Activated CD4-positive, alpha-beta T cell treated with anti-CD3 and anti-CD28 coated beads for 4 hours (primary cell): ENCODE data around the gene KCTD10.
"Not testable (repeated sequence)": the region's sequence is repeated elsewhere in the genome, so short reads cannot be mapped to it uniquely, and the experiment has no call there.

Source experiments
- DNase-seq, 2 donors: peaks; one replicate each; pipeline ENCODE4 v3.0.0-alpha.2; 2020

KCTD10 gene

GRCh38 chr12:109445191-109445609 lies 31.9 kb downstream of the KCTD10 start:
- no peak for DNase-seq

- no peak for DNase-seq
Observed at GRCh38 chr12:109444259-109444658, 32.8 kb downstream of the KCTD10 start.

GRCh38 chr12:109443794-109444193 lies 33.3 kb downstream of the KCTD10 start:
- DNase-seq: no peak

- no peak for DNase-seq
Observed at GRCh38 chr12:109440851-109441490, 36.1 kb downstream of the KCTD10 start.

GRCh38 chr12:109439951-109440350 lies 37.1 kb downstream of the KCTD10 start:
- DNase-seq: not testable (repeated sequence)

GRCh38 chr12:109439181-109439580 lies 37.9 kb downstream of the KCTD10 start:
- DNase-seq: no peak

- DNase-seq: no peak
Observed at GRCh38 chr12:109436188-109436560, 40.9 kb downstream of the KCTD10 start.

GRCh38 chr12:109435428-109436187 lies 41.5 kb downstream of the KCTD10 start:
- DNase-seq: no peak

- no peak for DNase-seq
Observed at GRCh38 chr12:109434582-109434981, 42.5 kb downstream of the KCTD10 start.

- no peak for DNase-seq
Observed at GRCh38 chr12:109433618-109434017, 43.5 kb downstream of the KCTD10 start.

GRCh38 chr12:109432842-109433304 lies 44.2 kb downstream of the KCTD10 start:
- DNase-seq: peak; percentile 68 to 75

GRCh38 chr12:109432431-109432830 lies 44.7 kb downstream of the KCTD10 start:
- DNase-seq: no peak

GRCh38 chr12:109430244-109430643 lies 46.9 kb downstream of the KCTD10 start:
- no peak for DNase-seq

GRCh38 chr12:109428804-109429203 lies 48.3 kb downstream of the KCTD10 start:
- not testable (repeated sequence) for DNase-seq

GRCh38 chr12:109428037-109428629 lies 49.0 kb downstream of the KCTD10 start:
- peak; percentile 64 to 75 for DNase-seq

GRCh38 chr12:109423392-109423791 lies 53.7 kb downstream of the KCTD10 start:
- no peak for DNase-seq

GRCh38 chr12:109422251-109422650 lies 54.8 kb downstream of the KCTD10 start:
- no peak for DNase-seq

- no peak for DNase-seq
Observed at GRCh38 chr12:109421355-109422087, 55.6 kb downstream of the KCTD10 start.

GRCh38 chr12:109418848-109419480 lies 58.1 kb downstream of the KCTD10 start:
- no peak for DNase-seq

- DNase-seq: not testable (repeated sequence)
Observed at GRCh38 chr12:109406147-109406546, 71.0 kb downstream of the KCTD10 start.

- DNase-seq: not testable (repeated sequence)
Observed at GRCh38 chr12:109404841-109405240, 72.3 kb downstream of the KCTD10 start.
